Measurements from ENCODE around the gene AHR.
"Not testable (repeated sequence)": the region's sequence is repeated elsewhere in the genome, so short reads cannot be mapped to it uniquely, and the experiment has no call there.

The AHR gene

DNA sequence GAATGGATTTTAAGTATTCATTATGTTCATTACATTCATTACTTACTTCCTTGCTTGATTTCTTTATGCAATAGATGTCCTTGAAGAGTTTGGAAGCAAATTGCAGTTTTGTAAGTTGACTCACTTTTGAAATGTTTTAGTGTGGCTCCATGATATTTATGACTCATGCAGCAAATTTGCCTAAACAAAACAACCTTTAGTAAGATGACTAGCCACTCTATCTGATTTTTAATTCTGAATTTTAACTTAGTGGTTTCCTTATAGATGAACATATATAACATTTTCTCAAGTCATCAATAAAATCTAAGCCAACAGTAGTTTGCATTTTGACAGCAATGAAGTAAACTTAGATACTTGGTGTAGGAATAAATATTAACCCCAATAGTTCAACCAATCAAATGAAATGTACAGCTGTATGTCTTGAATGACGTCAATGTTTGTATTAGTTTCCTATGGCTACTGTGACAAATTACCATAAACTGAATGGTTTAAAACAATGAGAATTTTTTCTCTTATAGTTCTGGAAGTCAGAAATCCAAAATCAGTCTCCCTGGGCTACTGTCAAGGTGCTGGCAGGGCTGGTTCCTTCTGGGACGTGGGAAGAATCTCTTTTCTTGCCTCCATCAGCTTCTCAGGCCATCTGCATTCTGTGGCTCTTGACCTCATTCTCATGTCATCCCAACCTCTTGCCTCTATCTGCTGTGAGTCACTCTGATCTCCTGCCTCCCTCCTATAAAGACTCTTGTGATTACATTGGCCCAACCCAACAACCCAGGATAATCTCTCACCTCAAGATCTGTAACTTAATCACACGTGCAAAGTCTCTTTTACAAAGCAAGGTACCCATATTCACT is 73.4 kb downstream of the AHR start:
- in situ Hi-C loops (cut with MboI; ENCODE audit: low sequenced_read_pairs): no loop called here

DNA sequence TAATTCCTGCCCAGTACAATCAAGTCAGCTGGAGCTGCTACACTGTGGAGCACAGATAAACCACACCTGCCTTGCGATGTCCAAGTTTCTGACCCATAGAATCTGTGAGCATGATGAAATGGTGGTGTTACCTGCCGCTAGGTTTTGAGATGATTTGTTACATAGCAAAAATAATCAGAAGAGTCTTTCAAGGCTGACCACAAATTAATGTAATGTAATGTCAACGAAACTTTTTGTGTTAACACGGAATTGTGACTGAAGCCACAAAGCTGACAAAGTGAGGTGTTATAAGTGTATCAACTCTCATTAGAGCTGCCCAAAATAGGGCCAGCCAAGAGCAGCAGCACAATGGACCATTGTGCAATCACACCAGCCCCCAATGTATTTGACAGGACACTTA is 75.7 kb downstream of the AHR start:
- in situ Hi-C loops (cut with MboI; ENCODE audit: low sequenced_read_pairs): no loop called here

DNA sequence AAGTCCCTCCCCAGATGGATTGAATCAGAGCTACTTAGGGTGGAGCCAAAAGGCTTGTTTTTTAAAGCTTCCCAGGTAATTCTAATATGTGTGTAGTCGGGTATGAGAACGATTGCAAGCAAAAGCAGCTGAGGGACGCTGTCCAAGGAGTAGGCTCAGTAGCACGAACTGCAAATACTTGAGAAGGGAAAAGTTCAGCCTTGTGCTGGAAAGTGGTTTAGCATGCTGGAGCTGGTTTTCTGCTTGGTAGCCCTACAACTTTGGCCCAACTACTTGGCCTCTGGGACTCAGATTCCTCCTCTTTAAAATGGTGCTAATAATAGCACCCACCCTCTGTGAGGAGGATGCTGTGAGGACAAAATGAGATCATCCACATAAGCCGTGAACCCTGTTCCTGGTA is 76.2 kb downstream of the AHR start:
- in situ Hi-C loops (cut with MboI; ENCODE audit: low sequenced_read_pairs): no loop called here

DNA sequence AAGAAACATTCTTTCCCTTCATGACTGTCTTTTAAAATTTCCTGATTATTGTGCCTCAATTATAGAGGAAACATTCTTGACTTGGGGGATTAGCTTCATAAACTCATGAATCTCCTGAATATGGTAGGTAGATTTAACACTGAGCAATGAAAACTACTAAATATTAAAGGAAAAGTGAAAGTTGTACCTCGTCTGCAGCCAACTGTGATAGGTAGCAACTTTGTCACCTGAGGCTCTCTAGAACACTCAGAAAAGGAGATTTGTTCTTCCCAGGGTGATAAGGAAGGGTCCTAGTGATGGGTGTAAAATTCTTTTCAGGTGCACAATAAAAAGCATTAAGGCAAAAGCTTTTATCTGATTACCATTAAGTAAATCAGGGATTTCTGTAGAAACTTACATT is 78.1 kb downstream of the AHR start:
- in situ Hi-C loops (cut with MboI; ENCODE audit: low sequenced_read_pairs): no loop called here

DNA sequence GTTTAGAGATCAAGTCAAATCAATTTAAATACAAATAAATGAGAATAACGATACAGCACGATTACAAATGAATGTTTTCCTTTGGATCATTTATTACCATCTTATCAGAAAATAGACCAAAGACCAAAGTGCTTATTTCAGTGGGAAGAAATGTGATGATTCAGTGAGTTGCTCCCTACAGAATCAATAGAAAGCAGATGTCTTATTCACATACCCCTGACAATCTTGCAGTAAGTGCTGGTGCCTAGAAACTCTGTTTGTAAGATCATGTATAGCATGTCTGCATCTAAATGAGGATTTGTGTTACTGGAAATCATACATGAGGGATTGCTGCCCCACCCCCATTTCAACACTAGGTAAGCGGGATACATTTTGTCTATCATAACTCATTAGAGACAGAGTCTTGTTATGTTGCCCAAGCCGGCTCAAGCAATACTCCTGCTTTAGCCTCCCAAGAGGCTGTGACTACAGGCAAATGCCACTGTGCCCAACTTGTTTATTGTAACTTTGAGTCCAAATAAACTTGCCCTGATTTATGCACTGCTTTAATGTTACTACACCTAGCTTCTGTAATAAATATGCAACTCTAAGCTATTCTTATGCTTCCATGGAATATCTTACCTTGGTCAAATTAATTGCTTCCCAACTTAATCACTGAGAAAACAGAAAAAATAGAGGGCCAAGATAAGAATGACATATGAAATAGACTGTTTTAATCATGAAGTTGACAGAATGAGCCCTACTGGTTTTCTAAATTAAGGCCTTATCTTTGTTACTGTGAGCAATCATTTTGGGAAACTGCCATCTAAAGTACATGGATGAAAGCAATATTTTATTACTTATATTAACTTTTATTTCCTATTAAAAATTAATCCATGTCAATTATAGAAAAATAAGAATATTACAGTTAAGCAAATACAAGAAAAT is 82.5 kb downstream of the AHR start:
- in situ Hi-C loops (cut with MboI; ENCODE audit: low sequenced_read_pairs): no loop called here

DNA sequence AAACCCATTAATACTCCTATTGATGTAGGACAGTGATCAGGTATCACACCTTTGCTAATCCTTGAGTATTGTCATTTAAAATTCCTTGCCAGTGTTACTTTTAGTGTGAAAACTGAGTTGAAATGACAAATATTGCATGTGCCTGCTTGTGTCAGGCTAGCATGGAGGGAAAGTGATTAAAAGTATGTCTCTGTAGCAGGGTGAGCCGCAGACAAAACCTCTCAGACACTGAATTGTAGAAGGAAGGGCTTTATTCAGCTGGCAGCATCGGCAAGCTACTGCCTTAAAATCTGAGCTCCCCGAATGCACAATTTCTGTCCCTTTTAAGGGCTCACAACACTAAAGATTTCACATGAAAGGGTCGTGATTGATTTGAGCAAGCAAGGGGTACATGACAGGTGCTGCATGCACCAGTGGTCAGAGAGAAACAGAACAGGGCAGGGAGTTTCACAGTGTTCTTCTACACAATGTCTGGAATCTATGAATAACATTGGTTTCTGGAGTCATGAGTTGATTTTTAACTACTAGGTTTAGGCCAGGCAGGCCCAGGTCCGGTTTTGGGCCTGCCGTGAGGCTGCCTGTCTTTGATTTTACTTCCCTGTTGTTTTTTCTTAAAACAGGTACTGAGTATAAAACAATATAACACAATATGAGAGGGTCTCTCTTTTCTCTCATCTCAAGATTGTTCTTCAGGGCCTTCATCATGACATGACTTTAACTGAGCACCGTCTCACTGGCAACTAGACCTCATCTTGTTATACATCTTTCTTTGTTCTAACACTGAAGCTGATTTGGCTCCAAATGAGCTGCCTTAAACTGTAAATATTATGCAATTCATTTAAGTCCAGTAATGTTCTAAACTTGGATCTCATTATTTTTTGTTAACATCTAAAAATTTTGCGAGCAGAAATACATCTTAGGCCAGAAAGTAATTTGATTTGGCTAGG is 84.2 kb downstream of the AHR start:
- in situ Hi-C loops (cut with MboI; ENCODE audit: low sequenced_read_pairs): not testable (repeated sequence)

DNA sequence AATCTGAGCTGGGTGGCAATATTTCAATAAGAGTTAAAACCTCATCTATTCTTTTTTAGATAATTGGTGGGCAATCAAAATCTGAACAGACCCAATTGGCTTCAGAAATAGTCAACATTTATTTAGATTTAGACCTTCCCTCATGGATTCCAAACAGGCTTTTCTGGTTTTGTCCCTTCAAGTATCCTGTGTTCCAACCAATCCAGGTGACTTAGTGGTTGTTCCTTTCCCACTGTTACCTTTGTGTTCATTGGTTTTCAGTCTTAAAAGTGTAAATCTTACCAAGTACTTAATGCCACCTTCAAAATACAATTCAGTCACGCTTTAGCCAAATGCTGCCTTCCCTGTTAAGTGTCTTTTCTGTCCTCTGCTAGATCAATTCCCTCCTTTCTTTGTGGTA is 85.9 kb downstream of the AHR start:
- in situ Hi-C loops (cut with MboI; ENCODE audit: low sequenced_read_pairs): no loop called here

DNA sequence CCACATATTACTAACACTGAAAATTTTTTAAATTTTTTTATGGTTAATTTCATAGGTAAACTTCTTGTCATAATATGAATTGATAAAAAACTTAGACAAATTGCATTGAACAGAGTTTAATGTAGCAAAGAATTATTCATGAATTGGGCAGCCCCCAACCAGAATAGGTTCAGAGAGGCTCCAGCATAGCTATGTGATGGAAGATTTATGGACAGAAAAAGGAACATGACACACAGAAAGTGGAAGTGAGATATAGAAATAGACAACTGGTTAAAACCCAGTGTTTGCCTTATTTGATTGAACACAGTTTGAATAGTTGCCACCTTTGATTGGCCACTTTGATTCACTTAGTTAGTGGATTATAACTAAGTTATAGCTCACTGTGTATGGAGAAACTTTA is 87.2 kb downstream of the AHR start:
- in situ Hi-C loops (cut with MboI; ENCODE audit: low sequenced_read_pairs): no loop called here

DNA sequence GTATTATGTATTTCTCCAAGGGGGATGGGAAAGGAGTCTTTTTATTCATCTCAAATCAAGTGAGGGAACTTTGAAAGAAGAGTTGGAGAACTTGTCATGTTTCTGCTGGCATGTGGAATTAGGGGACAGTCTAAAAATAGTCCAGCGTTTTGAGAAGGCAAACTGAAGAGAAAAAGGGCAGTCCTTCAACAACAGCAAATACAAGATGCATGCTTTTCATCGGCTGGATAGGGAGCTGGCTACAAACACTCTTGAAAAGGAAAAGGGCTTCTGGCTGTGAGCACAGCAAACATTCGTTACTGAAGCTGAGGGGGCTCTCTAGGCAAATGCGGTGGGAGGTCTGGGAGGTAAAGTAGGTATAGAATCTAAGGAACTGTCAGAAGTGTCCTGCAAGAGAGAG is 91.9 kb downstream of the AHR start:
- in situ Hi-C loops (cut with MboI; ENCODE audit: low sequenced_read_pairs): no loop called here

DNA sequence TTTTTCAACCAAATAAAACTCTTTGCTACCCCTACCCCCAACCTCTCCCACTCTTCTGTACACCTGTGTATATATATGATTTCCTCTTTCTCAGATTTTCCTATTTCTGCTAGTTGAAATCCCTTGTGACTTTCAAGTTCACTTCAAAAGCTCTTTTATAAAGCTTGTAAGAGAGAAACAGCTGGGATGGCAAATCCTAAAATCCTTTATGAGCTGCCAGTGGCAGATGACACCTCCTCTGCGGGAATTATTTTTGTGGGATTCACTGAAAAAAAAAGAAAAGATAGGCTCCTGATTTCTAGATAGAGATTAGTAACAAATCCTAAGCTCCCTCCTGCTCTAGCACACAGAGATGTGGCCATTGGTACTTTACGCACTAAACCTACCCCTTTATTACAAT is 92.9 kb downstream of the AHR start:
- in situ Hi-C loops (cut with MboI; ENCODE audit: low sequenced_read_pairs): no loop called here

DNA sequence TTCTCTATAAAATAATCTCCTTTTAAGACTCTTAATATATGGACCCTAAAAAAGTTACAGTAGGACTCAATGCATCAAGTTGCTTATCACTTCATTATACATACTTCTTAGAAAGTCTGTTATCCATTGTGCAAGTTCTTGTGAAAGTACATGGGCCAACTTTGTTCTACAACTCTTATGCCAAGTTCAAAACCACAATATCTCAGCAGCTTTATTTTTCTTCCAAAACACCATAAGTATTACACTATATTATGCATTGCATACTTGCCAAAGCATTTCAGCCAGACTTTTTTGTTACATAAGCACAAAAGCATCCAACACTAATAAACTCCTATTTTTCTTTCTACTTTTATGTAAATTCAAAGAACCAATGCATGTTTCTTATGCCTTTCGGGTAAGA is 94.4 kb downstream of the AHR start:
- in situ Hi-C loops (cut with MboI; ENCODE audit: low sequenced_read_pairs): no loop called here

DNA sequence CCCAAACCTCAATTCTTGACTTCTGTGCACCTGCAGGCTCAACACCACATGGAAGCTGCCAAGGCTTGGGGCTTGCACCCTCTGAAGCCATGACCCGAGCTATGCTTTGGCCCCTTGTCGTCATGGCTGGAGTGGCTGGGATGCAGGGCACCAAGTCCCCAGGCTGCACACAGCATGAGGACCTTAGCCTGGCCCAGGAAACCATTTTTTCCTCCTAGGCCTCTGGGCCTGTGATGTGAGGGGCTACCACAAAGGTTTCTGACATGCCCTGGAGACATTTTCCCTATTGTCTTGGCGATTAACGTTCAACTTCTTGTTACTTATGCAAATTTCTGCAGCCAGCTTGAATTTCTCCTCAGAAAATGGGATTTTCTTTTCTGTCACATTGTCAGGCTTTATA is 96.1 kb downstream of the AHR start:
- in situ Hi-C loops (cut with MboI; ENCODE audit: low sequenced_read_pairs): not testable (repeated sequence)
